SHP77 (cell line): ENCODE measurements around the gene POTEC.
"Not testable (repeated sequence)": the region's sequence is repeated elsewhere in the genome, so short reads cannot be mapped to it uniquely, and the experiment has no call there.

Experiments used
- DNase-seq, 2 experiments: peaks; one replicate each; lab custom pipeline; 2025; lab: John Stamatoyannopoulos, UW

Gene POTEC

GRCh38 chr18:14543446-14543964, at the start of gene POTEC:
Gene POTEC (minus strand): TSS chr18:14543600. CDS start chr18:14543146, 454 bp downstream.
- DNase-seq = not testable (repeated sequence)

GRCh38 chr18:14577971-14578370, 34.6 kb upstream of the POTEC start:
- no peak for DNase-seq

GRCh38 chr18:14559502-14559901, 16.1 kb upstream of the POTEC start:
- not testable (repeated sequence) for DNase-seq

GRCh38 chr18:14531659-14532058, 11.7 kb downstream of the POTEC start:
- DNase-seq = not testable (repeated sequence)

- DNase-seq = not testable (repeated sequence)
Measured at GRCh38 chr18:14510707-14511106, 32.7 kb downstream of the POTEC start.

GRCh38 chr18:14503691-14504090, 39.7 kb downstream of the POTEC start:
- DNase-seq = not testable (repeated sequence)

- not testable (repeated sequence) for DNase-seq
Measured at GRCh38 chr18:14501894-14502293, 41.5 kb downstream of the POTEC start.

GRCh38 chr18:14489256-14490014, 54.0 kb downstream of the POTEC start:
- not testable (repeated sequence) for DNase-seq

- DNase-seq = not testable (repeated sequence)
Measured at GRCh38 chr18:14488789-14489188, 54.6 kb downstream of the POTEC start.

- not testable (repeated sequence) for DNase-seq
Measured at GRCh38 chr18:14486926-14487580, 56.3 kb downstream of the POTEC start.

GRCh38 chr18:14479076-14479475, 64.3 kb downstream of the POTEC start:
- not testable (repeated sequence) for DNase-seq

GRCh38 chr18:14475520-14475919, 67.9 kb downstream of the POTEC start:
- not testable (repeated sequence) for DNase-seq

GRCh38 chr18:14474752-14475151, 68.6 kb downstream of the POTEC start:
- DNase-seq = not testable (repeated sequence)

- not testable (repeated sequence) for DNase-seq
Measured at GRCh38 chr18:14474007-14474720, 69.2 kb downstream of the POTEC start.

- DNase-seq = not testable (repeated sequence)
Measured at GRCh38 chr18:14473250-14474006, 70.0 kb downstream of the POTEC start.

- DNase-seq = not testable (repeated sequence)
Measured at GRCh38 chr18:14471286-14471685, 72.1 kb downstream of the POTEC start.

- not testable (repeated sequence) for DNase-seq
Measured at GRCh38 chr18:14470446-14470845, 73.0 kb downstream of the POTEC start.

- not testable (repeated sequence) for DNase-seq
Measured at GRCh38 chr18:14470046-14470445, 73.4 kb downstream of the POTEC start.

GRCh38 chr18:14465989-14466388, 77.4 kb downstream of the POTEC start:
- DNase-seq = not testable (repeated sequence)
